Measurements from ENCODE around the gene COL16A1. TPM values are rescaled to one million over a fixed set of nuclear protein-coding genes. Genes with fewer than 3 reads are reported as not detected.

Gene COL16A1
- total RNA-seq, 1 donor from 2014 or later = 339 TPM

DNA sequence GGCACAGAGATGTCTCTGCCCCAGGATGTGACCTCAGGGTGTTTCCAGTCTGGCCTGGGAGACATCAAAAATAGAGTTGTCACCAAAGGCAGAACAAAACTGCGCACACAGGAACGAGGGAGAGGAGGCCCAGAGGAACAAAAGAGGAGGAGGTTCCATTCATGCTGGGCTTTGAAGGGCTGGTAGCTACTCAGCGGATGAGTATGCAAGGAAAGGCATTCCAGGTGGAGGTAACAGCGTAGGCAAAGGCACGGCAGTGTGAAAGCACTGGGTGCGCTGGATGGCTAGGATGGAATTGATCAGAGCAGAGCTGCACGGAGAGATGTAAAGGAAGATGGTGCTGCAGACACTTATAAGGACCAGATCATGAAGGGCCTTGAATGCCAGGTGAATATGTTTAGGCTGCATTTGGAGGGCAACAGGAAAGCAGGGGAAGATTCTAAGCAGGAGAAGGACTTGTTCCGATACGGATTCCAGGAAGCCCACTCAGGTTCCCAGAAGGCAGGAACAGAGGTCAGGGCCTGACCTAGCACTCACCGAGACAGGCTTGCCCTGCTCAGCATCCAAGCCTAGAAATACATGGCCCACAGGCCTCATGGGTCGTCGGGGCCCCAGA lies 6.3 kb downstream of the COL16A1 start:
- Histone ChIP-seq H3K4me3 (no peak overlapping the region), H3K27ac (no peak overlapping the region), H3K27me3 (no peaks in the 10 kb centered on the region), H3K9me3 (no peaks in the 10 kb centered on the region), H3K36me3 (peaks cover 59 to 64% of the 10 kb centered on the region in 2 donors), H3K4me1 (peaks cover 8 to 33% of the 10 kb centered on the region in 2 donors)
- no peak for DNase-seq (ENCODE audit: low spot score in 2 of 2)
- intact Hi-C loops (cut with DNase I) = no loop called here
- TF ChIP-seq, protein P1, sequence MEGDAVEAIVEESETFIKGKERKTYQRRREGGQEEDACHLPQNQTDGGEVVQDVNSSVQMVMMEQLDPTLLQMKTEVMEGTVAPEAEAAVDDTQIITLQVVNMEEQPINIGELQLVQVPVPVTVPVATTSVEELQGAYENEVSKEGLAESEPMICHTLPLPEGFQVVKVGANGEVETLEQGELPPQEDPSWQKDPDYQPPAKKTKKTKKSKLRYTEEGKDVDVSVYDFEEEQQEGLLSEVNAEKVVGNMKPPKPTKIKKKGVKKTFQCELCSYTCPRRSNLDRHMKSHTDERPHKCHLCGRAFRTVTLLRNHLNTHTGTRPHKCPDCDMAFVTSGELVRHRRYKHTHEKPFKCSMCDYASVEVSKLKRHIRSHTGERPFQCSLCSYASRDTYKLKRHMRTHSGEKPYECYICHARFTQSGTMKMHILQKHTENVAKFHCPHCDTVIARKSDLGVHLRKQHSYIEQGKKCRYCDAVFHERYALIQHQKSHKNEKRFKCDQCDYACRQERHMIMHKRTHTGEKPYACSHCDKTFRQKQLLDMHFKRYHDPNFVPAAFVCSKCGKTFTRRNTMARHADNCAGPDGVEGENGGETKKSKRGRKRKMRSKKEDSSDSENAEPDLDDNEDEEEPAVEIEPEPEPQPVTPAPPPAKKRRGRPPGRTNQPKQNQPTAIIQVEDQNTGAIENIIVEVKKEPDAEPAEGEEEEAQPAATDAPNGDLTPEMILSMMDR (IDR thresholded peaks at IDR 0.05) = no peak

DNA sequence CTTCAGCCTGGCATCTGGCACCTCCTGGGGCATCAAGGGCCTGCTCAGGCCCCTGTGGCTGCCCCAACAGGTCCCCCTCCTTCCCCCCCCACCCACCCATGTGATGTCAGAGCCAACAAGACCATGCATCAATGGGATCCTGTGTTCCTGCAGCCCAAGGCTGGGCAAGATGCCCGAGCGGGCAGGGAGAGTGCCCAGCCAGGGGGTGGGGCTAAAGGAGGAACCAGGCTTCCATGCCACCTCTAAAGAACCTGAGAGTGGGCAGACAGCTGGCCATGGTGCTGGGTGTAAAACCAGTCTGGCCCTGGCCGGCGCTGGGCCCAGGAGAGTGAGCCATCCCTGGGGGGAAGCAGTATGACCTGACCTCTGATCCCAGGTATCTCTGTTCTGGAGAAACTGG lies 7.6 kb downstream of the COL16A1 start:
- Histone ChIP-seq H3K4me1 (peaks cover 8 to 20% of the 10 kb centered on the region in 2 donors), H3K27ac (no peak overlapping the region), H3K4me3 (no peak overlapping the region), H3K36me3 (peaks cover 71% of the 10 kb centered on the region in 2 donors), H3K27me3 (no peaks in the 10 kb centered on the region), H3K9me3 (no peaks in the 10 kb centered on the region)
- TF ChIP-seq, protein P1 (IDR thresholded peaks at IDR 0.05) = no peak
- DNase-seq (ENCODE audit: low spot score in 2 of 2) = no peak
- intact Hi-C loops (cut with DNase I) = no loop called here

DNA sequence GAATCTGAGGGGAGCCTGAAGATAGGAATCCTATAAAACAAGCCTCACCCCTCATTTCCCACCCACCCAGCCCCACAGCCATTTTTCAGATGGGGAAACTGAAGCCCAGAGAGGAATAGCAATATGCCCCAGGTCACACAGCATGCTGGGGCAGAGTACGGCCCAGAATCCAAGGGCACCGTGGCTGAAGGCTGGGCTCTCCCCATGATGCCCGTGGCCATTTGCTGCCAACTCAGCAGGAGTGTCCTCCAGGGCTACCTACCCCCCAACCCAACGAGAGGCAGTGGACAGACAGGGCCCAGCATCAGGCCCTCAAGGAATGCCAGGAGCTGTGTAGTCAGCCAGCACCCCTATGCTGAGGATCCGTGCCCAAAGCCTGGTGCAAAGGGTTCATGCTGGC lies 8.5 kb downstream of the COL16A1 start:
- Histone ChIP-seq H3K27ac (no peak overlapping the region), H3K4me1 (peaks cover 0 to 11% of the 10 kb centered on the region in 2 donors), H3K27me3 (no peaks in the 10 kb centered on the region), H3K9me3 (no peaks in the 10 kb centered on the region), H3K36me3 (peaks cover 77 to 80% of the 10 kb centered on the region in 2 donors), H3K4me3 (no peak overlapping the region)
- DNase-seq (ENCODE audit: low spot score in 2 of 2) = no peak
- intact Hi-C loops (cut with DNase I) = no loop called here
- TF ChIP-seq, protein P1 (IDR thresholded peaks at IDR 0.05) = no peak

DNA sequence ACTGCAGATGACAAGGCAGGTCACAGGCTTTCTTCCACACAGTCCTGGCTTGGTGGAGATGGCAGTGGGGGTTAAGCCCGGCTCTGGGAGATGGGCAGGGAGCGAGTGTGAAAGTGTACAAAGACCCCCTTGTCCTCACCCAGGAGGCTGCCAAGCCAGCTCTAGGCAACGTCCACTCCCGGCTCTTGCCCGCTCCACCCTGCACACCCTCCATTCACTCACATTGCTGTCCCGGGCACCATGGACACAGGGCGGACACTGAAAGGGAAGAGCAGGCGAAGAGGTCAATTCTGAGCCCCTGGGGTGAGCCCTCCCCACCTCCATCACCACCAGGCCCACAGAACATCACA lies 8.9 kb downstream of the COL16A1 start:
- peaks cover 77 to 84% of the 10 kb centered on the region in 2 donors for H3K36me3 ChIP-seq
- intact Hi-C loops (cut with DNase I) = no loop called here

DNA sequence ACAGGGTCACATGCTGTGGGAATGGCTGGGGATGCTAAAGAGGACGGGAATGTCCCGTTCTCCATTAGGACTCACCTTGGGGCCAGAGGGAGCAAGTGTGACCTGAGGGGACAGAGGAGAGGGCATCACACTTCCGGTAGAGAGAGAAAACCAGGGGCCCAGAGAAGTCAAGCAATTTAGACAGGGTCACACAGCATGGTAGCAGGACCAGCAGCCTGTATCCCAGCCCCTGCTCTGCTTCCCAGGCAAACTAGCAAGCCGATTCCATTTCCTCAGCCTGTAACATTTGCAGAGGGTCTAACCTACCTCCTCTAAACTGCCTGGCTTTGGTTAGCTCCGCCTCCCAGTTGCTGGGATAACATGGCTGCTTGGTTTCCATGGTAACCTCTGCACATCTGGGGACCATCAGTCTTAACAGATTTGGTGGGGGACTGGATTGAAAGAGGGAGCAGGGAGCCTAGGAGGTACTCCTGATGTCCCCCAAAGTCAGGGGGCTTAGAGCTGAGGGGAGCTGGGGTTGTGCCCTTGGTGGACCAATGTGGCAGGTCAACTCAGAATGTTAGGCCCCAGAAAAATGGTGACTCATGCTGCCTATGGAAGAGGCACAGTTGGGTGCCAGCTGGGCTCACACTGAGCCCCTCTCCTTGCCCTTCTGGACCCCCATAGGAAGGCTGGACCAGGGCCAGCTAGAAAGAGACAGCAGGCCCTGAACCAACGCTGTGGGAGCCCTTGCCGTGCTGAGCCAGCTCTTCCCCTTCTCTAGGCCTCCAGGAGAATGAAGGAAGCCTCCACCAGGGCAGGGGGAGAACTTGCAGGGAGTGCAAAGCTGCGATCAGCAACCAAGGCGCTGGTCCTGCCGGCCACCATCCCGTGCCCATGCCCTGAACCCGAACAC lies 9.5 kb downstream of the COL16A1 start:
- TF ChIP-seq, protein P1 (IDR thresholded peaks at IDR 0.05) = no peak
- Histone ChIP-seq H3K27ac (no peak overlapping the region), H3K4me1 (peaks cover 0 to 1% of the 10 kb centered on the region in 2 donors), H3K36me3 (peaks cover 78 to 85% of the 10 kb centered on the region in 2 donors), H3K9me3 (no peaks in the 10 kb centered on the region), H3K27me3 (no peaks in the 10 kb centered on the region), H3K4me3 (no peak overlapping the region)
- intact Hi-C loops (cut with DNase I) = no loop called here
- no peak for DNase-seq (ENCODE audit: low spot score in 2 of 2)

More for the DNA sequence above, 8.9 kb downstream of the COL16A1 start:
- no peaks in the 10 kb centered on the region for H3K9me3 ChIP-seq
- TF ChIP-seq, protein P1 (IDR thresholded peaks at IDR 0.05) = no peak
- no peak overlapping the region for H3K27ac ChIP-seq
- H3K4me1 ChIP-seq = peaks cover 0 to 7% of the 10 kb centered on the region in 2 donors
- DNase-seq (ENCODE audit: low spot score in 2 of 2) = no peak
- no peaks in the 10 kb centered on the region for H3K27me3 ChIP-seq
- H3K4me3 ChIP-seq = no peak overlapping the region
